HG03457 (cell line): Measurements from ENCODE around the gene TMEM163.

Source experiments
- ATAC-seq: cut with Tn5 transposase; IDR thresholded peaks from one replicate; pipeline ENCODE4 v1.9.1; 2021; ENCODE audit warnings: moderate number of reproducible peaks; ENCODE audit not compliant: unreplicated experiment

Gene TMEM163

DNA sequence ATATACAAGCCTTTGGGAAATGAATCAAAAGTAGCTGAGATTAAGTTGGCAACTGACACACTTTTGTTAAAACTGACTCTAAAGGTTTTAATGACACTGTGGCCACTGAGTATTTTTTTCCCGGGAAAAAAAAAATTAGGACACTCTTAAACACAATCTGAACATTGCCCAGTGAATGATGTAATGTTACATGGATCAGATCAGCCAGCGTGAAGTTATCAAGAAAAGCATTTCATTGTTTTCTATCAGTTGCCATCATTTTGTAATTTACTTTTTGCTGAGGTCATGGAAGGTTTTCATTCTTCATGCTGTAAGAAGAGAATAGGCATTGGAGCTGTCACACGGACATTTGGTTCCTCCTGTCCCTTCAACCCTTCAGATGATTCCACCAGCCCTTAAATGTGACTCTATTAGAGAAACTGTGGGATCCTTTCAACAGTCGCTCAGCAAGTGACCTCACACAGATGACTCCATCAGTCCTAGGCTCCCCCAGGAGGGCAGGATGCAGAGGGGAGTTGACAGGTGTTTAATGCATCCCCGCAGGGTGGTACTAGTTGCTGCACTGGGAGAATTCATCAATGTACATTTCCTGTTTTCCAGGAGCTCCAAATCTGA is 300.7 kb downstream of the TMEM163 start:
- no peak for ATAC-seq

DNA sequence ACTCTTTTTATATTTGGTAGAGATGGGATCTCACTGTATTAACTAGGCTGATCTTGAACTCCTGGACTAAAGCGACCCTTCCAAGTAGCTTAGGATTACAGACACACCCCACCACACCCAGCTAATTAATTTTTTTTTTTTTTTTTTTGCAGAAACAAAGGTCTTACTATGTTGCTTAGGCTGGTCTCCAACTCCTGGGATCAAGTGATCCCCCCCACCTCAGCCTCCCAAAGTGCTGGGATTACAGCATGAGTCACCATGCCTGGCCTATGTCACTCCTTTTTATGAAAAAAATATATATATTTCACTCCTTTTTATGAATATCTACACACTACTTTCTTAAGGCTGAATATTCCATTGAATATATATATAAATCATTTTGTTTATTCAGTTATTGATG is 302.2 kb downstream of the TMEM163 start:
- no peak for ATAC-seq

DNA sequence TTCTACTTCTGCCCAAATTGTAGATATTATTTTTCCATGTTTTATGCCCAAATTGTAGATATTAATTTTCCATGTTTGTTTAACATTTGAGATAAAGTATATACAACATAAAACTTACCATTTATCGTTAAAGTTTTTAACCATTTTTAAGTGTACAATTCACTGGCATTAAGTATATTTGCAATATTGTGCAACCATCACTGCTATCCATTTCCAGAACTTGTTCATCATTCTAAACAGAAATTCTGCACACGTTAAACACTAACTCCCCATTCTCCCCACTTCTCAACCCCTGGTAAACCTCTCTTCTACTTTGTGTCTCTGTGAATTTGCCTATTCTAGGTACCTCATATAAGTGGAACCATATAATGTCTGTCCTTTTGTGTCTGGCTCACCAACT is 302.8 kb downstream of the TMEM163 start:
- ATAC-seq = no peak

DNA sequence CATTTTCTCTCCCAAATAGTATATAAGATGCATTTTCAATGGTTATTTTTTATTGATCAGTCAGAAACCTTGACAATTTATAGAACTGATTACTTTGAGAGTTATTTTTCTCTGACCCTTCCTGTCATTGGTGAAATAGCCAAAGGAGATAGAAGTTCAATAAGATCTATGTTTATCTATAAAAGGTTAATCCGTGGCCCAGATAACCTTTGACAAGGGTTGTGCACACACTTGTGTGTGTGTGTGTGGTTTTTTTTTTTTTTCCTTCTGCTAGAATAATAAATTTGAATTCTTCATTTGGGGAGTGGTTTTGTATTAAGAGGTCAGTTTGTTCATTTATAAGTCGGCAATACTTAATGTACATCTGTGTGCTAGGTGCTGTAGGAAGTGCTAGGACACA is 304.9 kb downstream of the TMEM163 start:
- ATAC-seq = no peak

DNA sequence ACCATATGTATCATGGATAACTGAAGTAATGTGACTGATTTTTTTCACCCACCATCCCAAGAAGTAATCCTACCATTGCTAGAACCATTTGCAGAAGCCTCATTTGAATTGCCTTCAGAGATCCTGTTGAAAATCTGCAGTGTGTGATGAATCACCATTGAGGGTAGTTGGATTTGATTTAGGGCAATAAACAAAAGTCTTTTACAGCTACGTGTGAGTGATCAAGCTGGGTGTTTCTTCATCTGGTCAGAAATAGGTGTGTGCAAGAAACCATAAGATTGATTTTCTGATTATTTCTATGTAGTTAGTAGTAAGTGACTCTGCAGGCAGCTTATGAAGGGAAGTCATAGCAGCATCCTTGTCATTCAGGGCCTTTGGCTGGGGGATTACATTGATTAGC is 305.4 kb downstream of the TMEM163 start:
- ATAC-seq = no peak

DNA sequence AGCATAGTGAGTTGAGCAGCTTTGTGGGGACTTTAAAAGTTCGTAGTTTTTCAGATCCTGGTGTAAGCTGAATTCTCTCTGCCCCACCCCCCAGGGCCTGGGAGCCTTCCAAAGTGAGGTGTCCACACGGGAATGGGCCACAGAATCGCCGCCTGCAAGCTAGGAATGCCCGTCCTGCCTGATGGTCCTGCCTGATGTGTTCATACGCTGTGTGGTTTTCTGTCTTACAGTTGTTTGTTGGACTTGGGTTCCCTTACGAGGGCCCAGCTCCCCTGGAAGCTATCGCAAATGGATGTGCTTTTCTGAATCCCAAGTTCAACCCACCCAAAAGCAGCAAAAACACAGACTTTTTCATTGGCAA is 306.2 kb downstream of the TMEM163 start:
- no peak for ATAC-seq

DNA sequence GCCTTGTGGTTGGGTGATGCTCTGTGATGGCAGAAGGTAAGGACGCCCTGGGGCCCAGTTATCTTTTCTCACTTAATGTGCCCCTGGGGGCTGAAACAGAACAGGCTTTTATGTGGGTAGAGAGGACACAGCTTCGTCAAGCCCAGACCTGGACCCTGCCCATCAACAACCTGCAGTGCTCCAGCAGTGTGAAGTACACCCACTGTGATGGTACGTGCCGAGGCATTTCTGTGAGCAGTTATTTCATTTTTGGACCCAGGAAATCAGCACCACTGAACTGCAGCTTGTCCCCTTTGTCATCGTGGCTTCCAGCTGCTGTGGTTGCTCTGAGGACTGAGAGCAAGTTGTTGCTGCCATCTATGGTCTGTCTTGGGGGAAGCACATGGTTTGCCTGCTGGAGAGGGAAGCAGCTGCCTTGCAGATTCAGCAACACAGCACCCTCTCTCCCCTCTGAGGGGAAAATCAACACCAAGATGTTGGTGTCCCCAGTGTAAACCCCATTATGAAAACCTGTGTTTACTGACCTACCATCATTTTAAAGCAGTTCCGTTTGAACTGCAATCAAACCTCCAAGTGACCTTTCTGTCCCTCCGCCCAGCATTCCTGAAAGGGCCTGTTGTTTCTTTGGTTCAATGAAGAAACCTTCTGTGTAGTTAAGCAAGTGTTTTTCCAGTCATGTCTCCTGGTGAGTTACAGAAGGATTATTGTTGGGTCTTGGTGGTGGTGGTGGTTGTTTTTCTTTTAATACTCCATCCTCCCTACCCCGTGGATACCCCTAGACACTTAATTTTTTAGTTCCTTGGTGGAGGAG is 306.8 kb downstream of the TMEM163 start:
- ATAC-seq = peak; percentile 96

DNA sequence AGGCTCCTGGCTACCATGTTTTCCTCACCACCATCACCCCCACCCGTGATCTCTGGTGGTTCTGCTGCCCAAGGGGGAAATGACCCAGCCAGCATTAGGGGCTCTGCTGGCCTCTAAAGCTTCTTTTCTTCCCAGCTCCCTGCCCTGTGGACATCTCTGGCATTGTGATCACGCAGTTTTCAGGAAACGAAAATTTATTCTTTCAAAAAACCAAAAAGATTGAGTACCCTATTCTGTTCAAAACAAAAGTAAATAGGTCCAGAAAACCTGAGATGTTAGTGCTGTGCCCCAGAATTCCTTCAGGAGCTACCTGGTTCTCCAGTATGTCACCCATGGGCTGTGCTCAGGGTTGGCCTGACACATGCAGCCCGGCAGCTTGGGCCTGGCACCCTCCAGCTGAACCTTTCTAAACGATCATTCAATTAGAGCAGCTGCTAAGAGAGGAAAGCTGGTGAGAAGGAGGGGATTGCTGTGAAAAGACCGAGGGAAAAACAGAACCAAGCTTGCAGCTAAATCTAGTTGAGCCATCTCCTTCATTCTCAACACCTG is 307.4 kb downstream of the TMEM163 start:
- no peak for ATAC-seq

DNA sequence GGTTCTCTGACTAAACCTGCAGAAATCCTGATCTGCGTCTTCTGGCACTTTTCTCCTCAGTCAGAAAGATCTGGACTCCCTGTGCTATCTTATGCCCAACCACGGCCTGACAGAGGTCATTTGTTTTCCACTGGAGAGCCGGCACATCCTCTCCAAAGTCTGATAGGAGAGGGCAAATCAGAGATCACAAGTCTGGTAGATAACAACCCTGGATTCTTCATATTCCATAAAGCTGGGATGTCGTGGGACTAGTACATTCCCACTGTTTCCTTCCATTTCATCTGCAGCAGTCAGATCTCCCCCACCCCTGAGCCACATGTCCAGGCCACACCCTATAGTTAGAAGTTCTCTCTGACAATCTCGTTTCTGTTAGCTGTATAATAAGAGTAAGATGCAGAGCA is 308.0 kb downstream of the TMEM163 start:
- ATAC-seq = no peak

DNA sequence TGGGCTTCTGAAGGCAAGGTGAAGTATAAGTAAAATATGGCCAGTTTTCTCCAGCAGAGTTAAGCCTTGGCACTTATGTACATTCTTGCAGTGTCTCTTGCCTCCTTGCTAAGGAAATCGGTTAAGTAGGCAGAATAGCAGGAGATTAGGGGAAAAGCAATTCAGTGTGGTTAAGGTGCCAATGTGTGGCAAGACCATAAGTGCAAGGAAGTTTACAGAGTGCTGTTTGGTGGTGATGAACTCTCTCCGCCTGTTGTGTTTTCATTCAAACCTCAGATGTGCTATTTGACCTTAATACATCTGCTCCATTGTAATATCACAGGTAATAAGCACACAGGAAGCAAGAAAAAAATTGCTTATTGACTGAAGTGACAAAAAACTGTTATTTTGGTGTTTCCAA is 308.8 kb downstream of the TMEM163 start:
- no peak for ATAC-seq

DNA sequence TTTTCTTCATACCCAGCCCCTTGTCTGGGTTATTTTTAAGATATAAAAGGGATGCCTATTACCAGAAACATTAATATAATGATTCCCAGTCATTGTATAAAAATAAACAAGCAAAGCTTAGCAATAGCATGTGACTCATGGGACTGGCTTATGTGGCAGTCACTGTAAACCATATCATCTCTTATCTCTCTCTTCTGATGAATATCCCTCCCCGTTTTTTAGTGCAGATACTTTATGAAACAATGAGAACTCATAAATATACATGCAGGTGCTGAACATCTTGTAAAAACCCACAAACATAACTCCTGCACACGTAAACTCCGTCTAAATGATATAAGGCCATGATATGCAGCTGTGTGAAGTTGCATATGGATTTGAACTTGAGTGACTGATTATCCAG is 310.0 kb downstream of the TMEM163 start:
- no peak for ATAC-seq

DNA sequence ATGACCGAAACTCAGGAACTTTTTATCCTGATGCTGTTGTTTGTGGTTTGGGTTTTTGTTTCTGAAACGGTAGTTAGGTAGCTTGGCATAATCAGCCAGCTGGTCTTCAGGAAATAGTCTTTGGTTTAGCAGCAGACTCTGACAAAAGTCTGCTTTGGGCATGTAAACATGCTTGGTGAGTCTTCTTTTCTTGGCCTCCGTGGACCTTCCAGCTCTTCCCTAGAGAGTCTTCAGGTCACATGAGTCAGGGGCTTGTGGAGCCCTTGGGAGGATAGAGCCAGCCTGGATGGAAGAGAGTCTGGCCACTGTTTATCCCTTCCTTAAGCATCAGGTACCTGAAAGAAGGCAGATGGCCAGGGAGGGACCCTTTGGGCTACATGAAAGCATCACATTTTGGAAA is 310.4 kb downstream of the TMEM163 start:
- ATAC-seq = no peak

DNA sequence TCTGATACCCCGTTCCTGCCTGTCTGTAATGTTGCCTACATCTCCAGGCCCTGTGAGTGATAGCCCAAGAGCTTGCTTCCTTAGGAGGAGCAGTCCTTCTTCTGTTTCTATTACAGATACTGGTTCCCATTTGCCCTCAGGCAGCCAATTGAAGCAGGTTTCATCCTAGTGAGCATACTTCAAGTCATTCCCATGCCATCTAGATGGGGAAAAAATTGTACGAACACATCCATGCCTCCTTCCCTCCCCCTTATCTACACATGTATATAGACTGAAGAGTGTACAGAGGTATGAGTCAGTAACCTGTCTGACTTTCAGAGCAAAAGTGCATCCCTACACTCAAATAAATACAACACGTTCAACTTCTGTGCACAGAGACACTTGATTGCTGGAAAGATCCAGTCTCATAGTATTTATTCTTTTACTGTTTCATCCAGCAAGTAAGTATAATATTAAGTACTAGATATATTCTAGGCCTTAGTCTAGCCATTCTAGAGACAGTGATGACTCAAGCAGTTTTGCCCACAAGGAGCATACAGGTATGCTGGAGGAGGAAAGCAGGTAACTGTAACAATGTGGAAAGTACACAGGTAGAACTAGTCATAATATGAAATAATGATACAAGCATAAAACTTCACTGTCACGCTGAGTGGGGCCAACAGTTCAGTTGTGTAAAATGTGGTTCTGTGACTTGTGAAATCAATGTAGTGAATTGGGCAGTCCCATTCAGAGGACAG is 311.5 kb downstream of the TMEM163 start:
- no peak for ATAC-seq

DNA sequence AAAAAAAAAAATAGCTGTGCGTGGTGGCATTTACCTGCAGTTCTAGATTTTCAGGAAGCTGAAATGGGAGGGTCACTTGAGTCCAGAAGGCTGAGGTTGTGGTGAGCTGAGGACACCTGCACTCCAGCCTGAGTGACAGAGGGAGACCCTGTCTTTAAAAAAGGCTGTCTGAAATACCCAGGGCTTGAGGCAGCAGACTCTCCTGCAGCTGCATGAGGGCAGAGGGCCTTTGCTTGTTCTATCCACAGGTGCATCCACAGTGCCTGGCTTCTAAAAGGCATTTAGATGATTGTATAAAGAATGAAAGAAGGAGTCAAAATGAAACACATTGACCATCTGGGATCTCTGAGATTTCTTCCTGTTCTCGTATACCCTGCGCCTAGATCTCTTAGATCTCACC is 312.1 kb downstream of the TMEM163 start:
- no peak for ATAC-seq

DNA sequence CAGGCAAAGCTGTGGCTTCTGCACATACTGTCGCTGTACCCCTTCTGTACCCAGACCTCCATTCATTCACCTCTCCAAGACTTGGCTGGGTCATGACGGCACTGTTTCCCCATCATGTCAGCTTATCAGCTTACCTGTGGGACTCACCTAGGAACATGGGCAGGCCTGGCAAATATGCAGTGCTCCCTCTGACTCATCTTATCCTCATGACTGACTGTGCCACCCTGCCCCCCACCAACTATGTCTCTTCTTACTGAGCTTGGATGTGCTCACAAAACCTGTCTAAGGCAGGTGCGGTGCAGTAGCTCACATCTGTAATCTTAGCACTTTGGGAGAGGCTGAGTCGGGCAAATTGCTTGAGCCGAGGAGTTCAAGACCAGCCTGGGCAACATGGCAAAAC is 312.5 kb downstream of the TMEM163 start:
- no peak for ATAC-seq
